GM19099 (cell line): ENCODE results near the gene CD59.

Experiments used
- POLR2A ChIP-seq: IDR thresholded peaks from 3 replicates; pipeline ENCODE4 v1.6.1; 2011; ENCODE audit warnings: low read depth; ENCODE audit not compliant: insufficient read length; ENCODE audit errors: extremely low read depth

Gene CD59

DNA sequence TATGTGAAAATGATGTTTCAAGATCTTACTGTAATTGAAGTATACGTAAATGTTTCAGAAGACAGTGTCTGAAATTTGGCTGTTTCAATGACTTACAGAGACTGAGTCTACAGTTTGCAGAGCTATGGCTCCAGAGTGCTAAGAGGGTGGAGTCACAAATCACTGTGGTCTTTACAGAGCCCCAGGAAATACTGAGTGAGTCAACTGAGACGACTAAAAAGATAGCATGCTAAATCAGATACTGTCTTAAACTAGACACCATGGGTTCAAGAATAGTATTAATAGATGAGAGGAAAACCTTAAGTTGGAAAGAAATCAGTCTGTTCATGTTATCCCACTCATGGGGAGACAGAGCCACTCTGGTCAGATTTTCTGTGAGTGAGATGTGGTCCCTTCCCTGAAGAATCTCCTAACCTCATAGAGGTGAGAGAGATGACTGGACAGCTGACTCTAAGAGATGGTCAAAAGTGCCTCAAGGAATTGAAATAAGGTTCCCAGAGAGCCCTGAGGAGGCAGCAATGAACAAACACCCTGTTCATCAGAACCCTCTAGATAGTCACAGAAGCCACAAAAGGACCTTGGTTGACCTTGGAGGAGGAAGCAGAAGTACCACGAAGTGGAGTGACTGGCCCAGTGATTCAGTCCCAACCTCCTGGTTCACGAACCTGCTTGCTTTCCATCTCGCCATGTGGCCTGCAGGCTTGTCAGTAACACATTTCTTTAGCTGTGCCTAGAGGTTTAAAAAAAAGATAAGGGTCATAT lies 65.8 kb downstream of the CD59 start:
- TF ChIP-seq POLR2A: no peak

DNA sequence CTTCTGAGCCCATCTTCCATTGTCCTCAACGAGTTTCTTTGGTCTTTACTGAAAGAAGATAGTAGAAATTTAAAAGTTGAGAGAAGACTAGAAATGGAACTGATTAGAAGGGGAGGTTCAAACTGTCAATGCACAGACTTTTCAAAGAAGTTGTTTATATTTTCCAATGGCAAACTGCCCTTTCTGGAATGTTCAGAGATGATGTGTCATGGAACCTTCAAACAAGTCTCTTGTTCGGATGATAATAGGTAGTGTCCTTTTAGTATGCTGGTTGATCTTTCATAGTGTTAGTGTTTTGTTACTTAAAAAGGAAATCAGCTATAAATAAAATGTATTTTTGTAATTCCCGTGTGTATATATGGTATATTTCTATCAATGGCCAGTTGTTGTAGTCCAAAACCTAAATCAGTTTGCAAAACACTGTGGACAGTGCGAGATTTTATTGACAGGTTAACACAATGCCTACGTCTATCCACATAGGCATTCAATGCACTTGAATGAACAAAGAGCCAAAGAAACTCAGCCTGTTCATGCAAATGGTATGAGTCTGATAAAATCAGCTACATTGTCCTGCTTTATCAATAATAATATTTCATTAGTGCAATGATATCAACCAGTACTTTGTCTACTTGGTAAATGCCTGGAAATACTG lies 66.5 kb downstream of the CD59 start:
- TF ChIP-seq POLR2A: no peak

DNA sequence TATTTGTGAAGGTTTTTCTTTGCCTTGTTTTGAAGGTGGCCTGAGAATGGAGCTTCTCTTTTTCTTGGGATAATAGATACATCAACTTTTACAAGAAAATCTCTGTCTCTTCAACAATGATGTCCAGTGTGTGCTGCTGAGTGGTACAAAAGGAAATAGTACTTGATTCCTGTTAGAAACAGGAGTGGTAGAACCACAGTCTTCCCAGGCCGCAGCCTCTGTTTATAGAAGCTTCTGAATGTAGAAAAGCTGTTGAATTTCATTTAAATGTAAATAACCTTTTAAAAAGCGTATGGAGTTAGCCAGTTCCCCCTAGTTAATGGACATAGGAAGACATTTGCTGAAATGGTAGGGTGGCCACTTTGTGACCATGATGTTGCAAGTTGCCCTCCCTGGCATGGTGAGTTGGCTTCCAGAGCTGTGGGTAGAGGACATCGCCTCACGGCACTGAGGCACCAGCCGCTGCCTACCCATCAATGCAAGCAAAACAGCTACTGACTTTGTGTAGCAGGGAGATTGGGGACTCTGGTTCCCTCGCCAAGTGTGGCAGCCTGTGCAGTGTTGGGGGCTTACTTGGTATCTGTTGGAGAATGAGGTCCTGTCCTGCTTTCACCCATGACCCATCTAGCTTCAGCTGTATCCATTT lies 67.1 kb downstream of the CD59 start:
- no peak for TF ChIP-seq POLR2A

DNA sequence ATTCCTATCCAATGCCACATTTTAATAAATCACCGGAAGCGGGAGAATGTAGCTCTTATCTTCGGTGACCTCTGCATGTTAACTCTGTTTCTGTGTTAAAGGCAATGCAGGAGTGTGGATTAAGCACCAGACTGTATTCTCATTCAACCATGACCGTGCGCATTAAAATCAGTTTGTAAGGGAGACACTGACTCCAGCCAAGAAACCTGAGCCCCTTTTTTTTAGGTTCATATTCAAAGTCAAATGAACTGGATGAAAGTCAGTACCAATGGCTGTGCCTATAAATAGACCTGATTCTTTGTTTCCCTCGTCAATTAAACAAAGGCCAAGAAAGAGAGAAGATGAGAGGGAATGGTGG lies 67.8 kb downstream of the CD59 start:
- TF ChIP-seq POLR2A: no peak

DNA sequence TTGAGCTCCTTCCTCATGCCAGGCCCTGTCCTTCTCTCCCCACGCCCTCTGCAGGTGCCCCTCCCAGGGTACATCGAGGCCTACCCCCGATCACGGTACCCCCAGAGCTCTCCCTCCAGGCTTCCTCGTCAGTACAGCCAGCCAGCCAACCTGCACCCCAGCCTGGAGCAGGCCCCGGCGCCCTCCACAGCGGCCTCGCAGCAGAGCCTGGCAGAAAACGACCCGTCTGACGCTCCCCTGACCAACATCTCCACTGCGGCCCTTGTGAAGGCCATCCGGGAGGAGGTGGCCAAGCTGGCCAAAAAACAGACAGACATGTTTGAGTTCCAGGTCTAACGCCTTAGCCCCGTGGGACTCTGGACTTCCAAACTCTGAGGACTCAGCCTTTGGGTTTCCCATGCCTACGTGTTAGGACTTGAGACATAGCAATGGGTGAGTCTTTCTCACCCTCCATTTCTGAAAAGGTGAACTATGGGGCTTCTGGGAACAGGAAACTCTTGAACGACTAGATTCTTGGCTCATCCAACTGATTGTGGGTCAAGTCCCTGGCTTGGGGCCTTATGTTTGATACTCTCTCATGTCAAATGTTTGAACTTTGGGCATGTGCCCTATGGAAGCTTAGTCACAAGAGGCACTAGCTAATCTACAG lies 68.3 kb downstream of the CD59 start:
- no peak for TF ChIP-seq POLR2A

DNA sequence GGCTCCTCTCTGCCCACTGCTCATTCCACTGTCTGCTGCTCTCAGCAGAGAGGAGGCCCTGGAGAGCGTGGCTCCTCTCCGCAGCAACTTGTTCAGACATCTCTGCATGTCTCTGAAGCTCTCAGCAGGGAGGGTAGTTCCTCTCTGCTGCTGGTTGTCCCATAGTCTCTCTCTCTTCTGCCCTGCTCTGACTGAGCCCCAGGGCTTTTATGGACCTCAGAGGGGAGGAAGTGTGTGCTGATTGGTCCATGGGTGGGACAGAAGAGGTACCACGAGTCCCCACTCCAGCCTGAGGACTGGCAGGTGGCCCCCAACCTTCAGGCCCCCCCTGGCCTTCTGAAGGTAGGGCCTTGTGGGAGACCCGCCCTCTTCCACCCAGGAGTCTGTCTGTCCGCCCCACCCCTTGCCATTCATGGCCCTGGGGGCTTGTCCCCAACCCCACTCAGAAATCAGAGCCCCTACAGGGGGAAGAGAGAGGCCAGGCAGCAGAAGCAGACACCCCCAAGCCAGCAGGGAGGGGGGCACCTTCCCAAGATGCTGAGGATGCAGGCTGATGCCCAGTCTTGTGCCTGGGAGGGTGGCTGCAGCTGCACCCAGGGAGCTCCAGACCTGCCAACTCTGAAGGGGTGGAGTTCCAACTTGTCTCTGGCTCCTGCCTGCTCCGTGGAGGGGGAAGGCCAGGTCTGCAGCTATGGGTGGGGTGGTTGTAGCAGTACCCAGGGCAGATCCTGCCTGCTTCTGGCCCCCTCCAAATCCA lies 70.7 kb downstream of the CD59 start:
- TF ChIP-seq POLR2A: no peak

DNA sequence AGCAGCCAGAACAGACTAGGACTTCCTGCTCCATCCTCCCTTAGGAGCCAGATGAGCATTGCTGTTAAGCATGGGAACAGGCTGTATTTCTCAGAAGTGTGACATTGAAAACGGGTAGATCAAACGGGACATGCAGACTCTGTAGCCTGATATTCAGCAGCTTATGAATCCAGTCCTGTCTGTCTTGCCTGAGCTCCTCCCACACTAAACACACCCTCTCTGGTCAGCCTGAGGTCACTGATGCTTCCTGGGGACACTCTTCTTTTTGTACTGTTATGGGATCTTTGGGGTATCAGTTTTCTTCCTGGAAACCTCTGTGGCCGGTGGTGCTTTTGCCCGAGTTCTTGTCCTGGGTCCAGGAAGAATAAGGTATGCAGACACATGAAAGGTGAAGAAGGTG lies 71.4 kb downstream of the CD59 start:
- no peak for TF ChIP-seq POLR2A

DNA sequence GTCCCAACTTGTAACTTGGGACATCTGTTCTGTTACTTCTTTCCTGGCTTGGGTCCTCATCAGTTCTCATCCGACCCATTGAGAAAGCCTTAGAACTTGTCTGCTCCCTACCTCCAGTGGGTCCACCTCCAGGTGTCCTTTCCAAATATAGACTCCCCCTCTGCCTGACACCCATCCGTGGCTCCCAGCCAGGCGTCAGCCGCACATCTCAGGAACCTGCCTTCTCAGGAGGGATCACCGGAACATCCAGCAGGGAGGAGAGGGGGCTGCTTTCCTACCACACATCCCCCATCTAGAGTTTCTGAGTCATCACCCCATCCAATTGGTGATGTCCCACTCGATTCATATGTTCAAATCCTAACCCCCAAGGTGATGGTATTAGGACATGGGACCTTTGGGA lies 72.1 kb downstream of the CD59 start:
- no peak for TF ChIP-seq POLR2A

DNA sequence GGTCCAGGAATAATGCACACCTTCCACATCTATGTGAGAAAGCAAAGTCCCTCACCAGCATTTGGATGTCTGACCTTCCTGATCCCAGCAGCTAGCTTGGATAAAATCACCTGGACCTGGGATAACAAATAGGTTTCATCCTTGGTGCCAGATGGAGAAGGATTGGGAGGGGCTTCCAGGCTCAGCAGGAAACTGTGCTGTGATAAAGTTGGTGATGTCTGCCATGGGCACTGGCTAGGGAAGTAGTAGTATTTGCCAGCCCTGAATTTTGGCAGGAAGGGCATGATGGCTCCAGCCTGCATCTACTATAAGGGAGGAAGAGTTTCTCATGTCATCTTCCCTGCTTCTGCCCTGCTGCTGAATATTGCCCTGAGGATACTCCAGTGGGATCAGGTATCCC lies 73.1 kb downstream of the CD59 start:
- TF ChIP-seq POLR2A: no peak

DNA sequence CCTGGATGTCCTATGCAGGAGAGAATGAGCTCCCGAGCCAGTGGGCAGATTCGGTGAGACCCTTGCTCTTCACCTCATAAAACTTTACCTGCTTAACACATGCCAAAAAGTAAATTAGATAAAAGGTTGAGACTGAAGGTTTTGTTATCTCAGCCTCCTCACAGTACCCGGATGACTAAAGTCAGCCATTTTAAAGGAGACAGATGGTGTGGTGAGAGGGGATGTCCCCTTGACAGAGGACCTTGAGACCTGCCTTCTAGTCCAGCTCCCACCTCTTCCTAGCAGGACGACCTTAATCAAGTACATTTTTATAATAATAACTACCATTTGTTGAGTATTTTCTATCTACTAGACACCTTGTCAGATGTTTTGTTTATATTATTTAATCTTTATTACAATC lies 75.3 kb downstream of the CD59 start:
- TF ChIP-seq POLR2A: no peak

DNA sequence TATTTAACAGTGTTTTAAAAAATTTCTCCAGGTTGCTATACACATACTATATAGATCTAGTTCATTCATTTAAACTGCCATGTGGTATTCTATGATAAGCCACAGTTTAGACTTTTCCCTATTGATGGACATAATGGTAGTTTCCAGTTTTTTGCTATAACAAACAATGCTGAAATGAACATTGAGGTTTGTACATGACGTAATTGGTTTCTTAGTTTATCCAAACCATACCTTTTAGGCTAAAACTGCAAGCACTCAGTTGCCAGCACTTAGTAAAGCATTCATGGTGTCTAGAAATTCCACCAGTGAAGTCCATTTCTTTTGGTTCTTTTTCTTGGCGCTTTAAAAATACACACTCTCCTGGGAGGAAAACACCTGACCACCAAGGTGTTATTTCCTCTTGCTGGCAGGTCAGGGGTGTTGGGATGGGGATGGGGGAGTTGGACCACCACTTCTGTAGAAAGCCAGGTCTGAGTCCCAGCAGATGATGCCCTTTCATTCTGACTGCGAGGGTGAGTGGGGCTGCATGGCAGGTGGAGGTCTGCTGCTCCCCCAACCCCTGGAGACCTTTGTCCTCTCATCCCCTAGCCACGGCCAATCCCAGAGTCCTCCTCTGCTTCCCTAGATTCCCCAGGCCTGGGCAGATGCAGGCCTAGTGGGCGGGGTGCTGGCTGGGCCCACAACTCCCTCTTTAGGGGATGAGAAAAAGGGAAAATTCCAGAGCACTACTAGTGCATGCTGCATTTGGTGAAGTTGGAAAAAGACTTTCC lies 76.7 kb downstream of the CD59 start:
- no peak for TF ChIP-seq POLR2A

DNA sequence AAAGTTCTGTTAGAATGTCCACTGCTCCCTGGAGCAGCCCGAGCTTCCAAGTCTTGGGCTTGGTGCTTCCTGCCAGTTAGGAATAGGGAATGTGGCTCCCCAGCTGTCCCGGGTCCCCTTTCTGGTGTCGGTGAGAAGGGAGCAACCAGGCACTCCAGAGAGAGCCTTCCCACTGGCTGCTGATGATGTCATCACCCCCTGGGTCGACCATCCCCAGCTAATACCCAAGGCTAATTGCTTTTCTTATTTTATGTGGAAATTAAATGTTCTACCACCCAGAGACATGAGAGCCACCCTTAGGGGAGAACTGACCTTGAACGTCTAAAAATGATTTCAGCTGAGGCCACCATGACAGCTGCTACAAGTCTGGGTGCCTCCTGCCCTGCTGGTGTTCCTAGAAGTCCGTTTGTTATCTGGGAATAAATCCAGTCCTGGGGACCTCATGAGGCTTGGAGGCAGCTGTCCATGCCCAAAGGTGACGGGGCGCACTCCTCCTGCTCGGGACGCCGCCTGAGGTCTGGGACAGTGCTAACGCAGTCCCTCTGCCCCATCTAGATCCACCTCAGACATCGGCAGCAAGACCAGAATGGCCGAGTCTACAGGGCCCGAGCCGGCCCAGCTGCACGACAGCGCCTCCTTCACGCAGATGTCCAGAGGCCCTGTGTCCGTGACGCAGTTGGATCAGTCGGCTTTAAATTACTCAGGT lies 77.9 kb downstream of the CD59 start:
- no peak for TF ChIP-seq POLR2A

DNA sequence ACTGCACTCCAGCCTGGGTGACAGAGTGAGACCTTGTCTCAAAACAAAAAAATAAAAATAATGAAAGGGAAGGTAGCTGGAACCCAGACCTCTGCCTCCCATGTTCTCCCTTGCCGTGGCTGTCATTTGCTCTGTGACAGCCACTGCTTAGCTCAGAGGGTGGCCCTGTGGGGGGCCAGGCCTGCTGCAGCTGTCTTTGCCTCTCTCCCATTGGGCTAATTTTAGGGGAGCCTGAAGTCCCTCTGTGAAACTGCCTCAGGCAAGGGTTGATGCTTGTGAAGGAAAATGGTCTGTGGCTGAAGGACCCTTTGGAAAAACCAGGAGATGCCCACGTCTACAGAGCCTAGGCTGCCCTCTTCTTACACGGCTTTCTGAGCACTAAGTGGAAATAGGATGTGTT lies 78.5 kb downstream of the CD59 start:
- TF ChIP-seq POLR2A: no peak

DNA sequence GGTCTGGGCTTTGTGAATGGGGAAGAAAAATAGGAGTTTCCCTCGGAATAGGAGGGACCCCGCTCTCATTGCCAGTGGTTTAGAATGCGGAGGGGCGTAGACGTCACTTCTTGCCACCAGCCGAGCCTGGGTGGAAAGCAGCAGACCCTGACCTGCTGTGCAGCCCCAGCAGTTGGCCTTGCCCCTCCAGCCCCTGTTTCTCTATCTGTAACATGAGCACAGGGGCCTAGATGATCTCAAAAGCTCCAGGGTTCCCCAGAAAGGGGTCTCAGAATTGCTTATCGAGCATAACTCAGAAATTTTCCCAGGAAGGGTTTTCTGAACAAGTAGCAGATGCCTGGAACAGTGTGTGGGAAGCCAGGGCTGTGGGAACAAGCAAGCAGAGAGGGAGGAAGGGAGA lies 79.5 kb downstream of the CD59 start:
- TF ChIP-seq POLR2A: no peak
